Ecto neural progenitor cell (in vitro differentiated cells): ENCODE data around the gene TBC1D30.
"Not testable (repeated sequence)": the region's sequence is repeated elsewhere in the genome, so short reads cannot be mapped to it uniquely, and the experiment has no call there.

Experiments
- DNase-seq: peaks from one replicate; pipeline ENCODE4 v3.0.0-alpha.2; 2018; ENCODE audit warnings: low spot score

TBC1D30 gene

GRCh38 chr12:64806173-64806572 is 18.3 kb upstream of the TBC1D30 start:
- DNase-seq = no peak

GRCh38 chr12:64806593-64807460 is 17.6 kb upstream of the TBC1D30 start:
- no peak for DNase-seq

- no peak for DNase-seq
Measured at GRCh38 chr12:64808110-64808509, 16.3 kb upstream of the TBC1D30 start.

GRCh38 chr12:64810831-64811230 is 13.6 kb upstream of the TBC1D30 start:
- DNase-seq = no peak

- DNase-seq = no peak
Measured at GRCh38 chr12:64813723-64814122, 10.7 kb upstream of the TBC1D30 start.

- DNase-seq = no peak
Measured at GRCh38 chr12:64814432-64814831, 10.0 kb upstream of the TBC1D30 start.

- DNase-seq = no peak
Measured at GRCh38 chr12:64819816-64820402, 4.5 kb upstream of the TBC1D30 start.

GRCh38 chr12:64820593-64820992 is 3.9 kb upstream of the TBC1D30 start:
- DNase-seq = no peak

GRCh38 chr12:64821116-64821630 is 3.3 kb upstream of the TBC1D30 start:
- no peak for DNase-seq

GRCh38 chr12:64824130-64824499 is 332 bp upstream of the TBC1D30 start:
- no peak for DNase-seq

- peak; percentile 56 for DNase-seq
Measured at GRCh38 chr12:64825143-64826021, 935 bp downstream of the TBC1D30 start.

- DNase-seq = peak; percentile 85
Measured at GRCh38 chr12:64826234-64826633, 1.8 kb downstream of the TBC1D30 start.

- DNase-seq = no peak
Measured at GRCh38 chr12:64828713-64829112, 4.3 kb downstream of the TBC1D30 start.

GRCh38 chr12:64833928-64834327 is 9.5 kb downstream of the TBC1D30 start:
- DNase-seq = no peak

GRCh38 chr12:64835901-64836300 is 11.5 kb downstream of the TBC1D30 start:
- no peak for DNase-seq

- DNase-seq = no peak
Measured at GRCh38 chr12:64836856-64837255, 12.4 kb downstream of the TBC1D30 start.

- DNase-seq = no peak
Measured at GRCh38 chr12:64837427-64837826, 13.0 kb downstream of the TBC1D30 start.

GRCh38 chr12:64840119-64840518 is 15.7 kb downstream of the TBC1D30 start:
- DNase-seq = no peak

GRCh38 chr12:64840949-64841717 is 16.7 kb downstream of the TBC1D30 start:
- no peak for DNase-seq

- DNase-seq = not testable (repeated sequence)
Measured at GRCh38 chr12:64848409-64848808, 24.0 kb downstream of the TBC1D30 start.

GRCh38 chr12:64858882-64859605 is 34.6 kb downstream of the TBC1D30 start:
- DNase-seq = no peak
